Activated naive CD8-positive, alpha-beta T cell treated with anti-CD3 and anti-CD28 coated beads, Interleukin-2, amount 50 U/mL, for 24 hours (primary cell): Measurements from ENCODE around the gene GJD3.

Source experiments
- ATAC-seq: fragments of 150-1000 bp; cut with Tn5 transposase; one replicate; pipeline ENCODE4 v1.10.0; 2021
- DNase-seq: peaks from one replicate; pipeline ENCODE4 v3.0.0; 2021
- H3K27ac Mint-ChIP-seq: one replicate; pipeline ENCODE4 v1.8.0; 2021; ENCODE audit warnings: mild to moderate bottlenecking, mixed read lengths
- H3K27me3 Mint-ChIP-seq: one replicate; pipeline ENCODE4 v1.8.0; 2021; ENCODE audit warnings: mixed read lengths
- H3K36me3 Mint-ChIP-seq: one replicate; pipeline ENCODE4 v1.8.0; 2021; ENCODE audit warnings: low read depth, mixed read lengths
- H3K4me1 Mint-ChIP-seq: one replicate; pipeline ENCODE4 v1.8.0; 2021; ENCODE audit warnings: mixed read lengths
- H3K4me3 Mint-ChIP-seq: one replicate; pipeline ENCODE4 v1.8.0; 2021; ENCODE audit warnings: mild to moderate bottlenecking, moderate library complexity, mixed read lengths
- H3K9me3 Mint-ChIP-seq: one replicate; pipeline ENCODE4 v1.8.0; 2021; ENCODE audit warnings: mixed read lengths

Gene GJD3

GRCh38 chr17:40329839-40330794 is 34.4 kb downstream of the GJD3 start:
- ATAC-seq, result peak; percentile 7
- H3K9me3 Mint-ChIP-seq, result no peaks in the 10 kb centered on the region
- peaks cover 23% of the 10 kb centered on the region for H3K36me3 Mint-ChIP-seq
- peak overlapping the region; percentile 45 for H3K4me3 Mint-ChIP-seq
- H3K4me1 Mint-ChIP-seq, result peaks cover 90% of the 10 kb centered on the region
- no peaks in the 10 kb centered on the region for H3K27me3 Mint-ChIP-seq
- DNase-seq, result peak; percentile 37
- H3K27ac Mint-ChIP-seq, result peak overlapping the region; percentile 49

GRCh38 chr17:40328386-40328766 is 36.2 kb downstream of the GJD3 start:
- peak overlapping the region; percentile 9 for H3K4me3 Mint-ChIP-seq
- peaks cover 92% of the 10 kb centered on the region for H3K4me1 Mint-ChIP-seq
- H3K36me3 Mint-ChIP-seq, result peaks cover 21% of the 10 kb centered on the region
- no peak for DNase-seq
- no peak for ATAC-seq
- H3K27me3 Mint-ChIP-seq, result no peaks in the 10 kb centered on the region
- no peaks in the 10 kb centered on the region for H3K9me3 Mint-ChIP-seq
- peak overlapping the region; percentile 50 for H3K27ac Mint-ChIP-seq

GRCh38 chr17:40327735-40328385 is 36.7 kb downstream of the GJD3 start:
- H3K4me3 Mint-ChIP-seq, result no peak overlapping the region
- peak overlapping the region; percentile 50 for H3K27ac Mint-ChIP-seq
- ATAC-seq (no peak), DNase-seq (no peak)
- H3K27me3 Mint-ChIP-seq, result peaks cover under 1% of the 10 kb centered on the region
- H3K9me3 Mint-ChIP-seq, result no peaks in the 10 kb centered on the region
- H3K36me3 Mint-ChIP-seq, result peaks cover 18% of the 10 kb centered on the region
- H3K4me1 Mint-ChIP-seq, result peaks cover 92% of the 10 kb centered on the region

GRCh38 chr17:40327244-40327729 is 37.2 kb downstream of the GJD3 start:
- Mint-ChIP-seq H3K36me3 (peaks cover 15% of the 10 kb centered on the region), H3K4me3 (peak overlapping the region; percentile 40), H3K27me3 (peaks cover 2% of the 10 kb centered on the region), H3K9me3 (no peaks in the 10 kb centered on the region), H3K27ac (peak overlapping the region; percentile 44), H3K4me1 (peaks cover 92% of the 10 kb centered on the region)
- no peak for DNase-seq
- ATAC-seq, result no peak

GRCh38 chr17:40326832-40327199 is 37.7 kb downstream of the GJD3 start:
- Mint-ChIP-seq H3K9me3 (no peaks in the 10 kb centered on the region), H3K36me3 (peaks cover 15% of the 10 kb centered on the region), H3K4me1 (peaks cover 96% of the 10 kb centered on the region), H3K27ac (peak overlapping the region; percentile 100), H3K4me3 (peak overlapping the region; percentile 77), H3K27me3 (peaks cover 2% of the 10 kb centered on the region)
- ATAC-seq (no peak), DNase-seq (no peak)

- DNase-seq, result peak; percentile 56
- ATAC-seq, result peak; percentile 11
- peaks cover 2% of the 10 kb centered on the region for H3K27me3 Mint-ChIP-seq
- no peaks in the 10 kb centered on the region for H3K9me3 Mint-ChIP-seq
- H3K4me3 Mint-ChIP-seq, result peak overlapping the region; percentile 77
- H3K27ac Mint-ChIP-seq, result peak overlapping the region; percentile 100
- H3K36me3 Mint-ChIP-seq, result peaks cover 12% of the 10 kb centered on the region
- peaks cover 96% of the 10 kb centered on the region for H3K4me1 Mint-ChIP-seq
Measured at GRCh38 chr17:40326014-40326831, 38.3 kb downstream of the GJD3 start.

GRCh38 chr17:40325156-40326013 is 39.2 kb downstream of the GJD3 start:
- H3K4me1 Mint-ChIP-seq, result peaks cover 96% of the 10 kb centered on the region
- H3K36me3 Mint-ChIP-seq, result peaks cover 9% of the 10 kb centered on the region
- no peaks in the 10 kb centered on the region for H3K9me3 Mint-ChIP-seq
- H3K27me3 Mint-ChIP-seq, result peaks cover 2% of the 10 kb centered on the region
- no peak for ATAC-seq
- peak overlapping the region; percentile 77 for H3K4me3 Mint-ChIP-seq
- DNase-seq, result peak; percentile 46
- H3K27ac Mint-ChIP-seq, result peak overlapping the region; percentile 100

- peak; percentile 43 for ATAC-seq
- H3K27me3 Mint-ChIP-seq, result peaks cover 2% of the 10 kb centered on the region
- H3K4me1 Mint-ChIP-seq, result peaks cover 93% of the 10 kb centered on the region
- peak overlapping the region; percentile 100 for H3K27ac Mint-ChIP-seq
- peak overlapping the region; percentile 85 for H3K4me3 Mint-ChIP-seq
- peaks cover 7% of the 10 kb centered on the region for H3K36me3 Mint-ChIP-seq
- peak; percentile 78 for DNase-seq
- H3K9me3 Mint-ChIP-seq, result no peaks in the 10 kb centered on the region
Measured at GRCh38 chr17:40323391-40324381, 40.9 kb downstream of the GJD3 start.

GRCh38 chr17:40322358-40323315 is 41.9 kb downstream of the GJD3 start:
- peak; percentile 34 for ATAC-seq
- H3K36me3 Mint-ChIP-seq, result peaks cover 4% of the 10 kb centered on the region
- H3K27me3 Mint-ChIP-seq, result peaks cover 2% of the 10 kb centered on the region
- peak overlapping the region; percentile 85 for H3K4me3 Mint-ChIP-seq
- DNase-seq, result peak; percentile 83
- H3K27ac Mint-ChIP-seq, result peak overlapping the region; percentile 100
- H3K4me1 Mint-ChIP-seq, result peaks cover 89% of the 10 kb centered on the region
- H3K9me3 Mint-ChIP-seq, result no peaks in the 10 kb centered on the region

- Mint-ChIP-seq H3K27me3 (peaks cover 2% of the 10 kb centered on the region), H3K9me3 (no peaks in the 10 kb centered on the region), H3K27ac (peak overlapping the region; percentile 100), H3K4me3 (peak overlapping the region; percentile 85), H3K36me3 (peaks cover 3% of the 10 kb centered on the region), H3K4me1 (peaks cover 89% of the 10 kb centered on the region)
- no peak for DNase-seq
- ATAC-seq, result no peak
Measured at GRCh38 chr17:40321961-40322357, 42.6 kb downstream of the GJD3 start.

- Mint-ChIP-seq H3K27me3 (peaks cover 2% of the 10 kb centered on the region), H3K4me3 (peak overlapping the region; percentile 85), H3K9me3 (no peaks in the 10 kb centered on the region), H3K27ac (peak overlapping the region; percentile 100), H3K36me3 (peaks cover 3% of the 10 kb centered on the region), H3K4me1 (peaks cover 85% of the 10 kb centered on the region)
- ATAC-seq (no peak), DNase-seq (no peak)
Measured at GRCh38 chr17:40321524-40321929, 43.0 kb downstream of the GJD3 start.
